HL-60 (cell line): ENCODE results near the gene CDC42BPA.

ENCODE experiments used
- CTCF ChIP-seq: IDR thresholded peaks from one replicate; pipeline ENCODE4 v1.5.1; 2011; ENCODE audit warnings: low read length, control low read depth, inconsistent platforms; ENCODE audit not compliant: insufficient read depth
- GABPA ChIP-seq: IDR thresholded peaks from 2 replicates; pipeline ENCODE4 v1.6.1; 2012; ENCODE audit warnings: low read depth
- REST ChIP-seq: IDR thresholded peaks from 2 replicates; pipeline ENCODE4 v1.6.1; 2012; ENCODE audit warnings: low read depth; ENCODE audit not compliant: insufficient replicate concordance
- SPI1 ChIP-seq: IDR thresholded peaks from 2 replicates; pipeline ENCODE4 v1.6.1; 2012; ENCODE audit warnings: low read depth, mild to moderate bottlenecking, borderline replicate concordance

- no peak for TF ChIP-seq CTCF
- no peak for TF ChIP-seq REST
- TF ChIP-seq GABPA, result no peak
- TF ChIP-seq SPI1, result no peak
These were observed 205.8 kb downstream of the CDC42BPA start for GRCh38 chr1:227112538-227112937.
